Body of pancreas (tissue), 4 donors: ENCODE measurements around the gene GJA5. TPM values are rescaled to one million over a fixed set of nuclear protein-coding genes. Genes with fewer than 3 reads are reported as not detected.
A peak's percentile ranks its signal among the peaks of the same experiment; 100 is the strongest.

Source experiments
- ATAC-seq: fragments of 150-250 bp; one replicate; pipeline ENCODE4 v1.9.1; 2016
- DNase-seq, 4 donors: peaks; one replicate each; pipeline ENCODE4 v3.0.0-alpha.2; 2019
- H3K27ac ChIP-seq, 4 donors: fragments of 200-600 bp; sonication (generic); 1 replicate in 3 of 4; 2 replicates in 1 of 4; pipeline versions ENCODE4 v1.5.1 to v1.6.1; 2016 to 2019; ENCODE audit warnings: mild to moderate bottlenecking in 1 of 4, mixed read lengths in 1 of 4, moderate library complexity in 1 of 4
- H3K27me3 ChIP-seq, 2 donors: fragments of 200-600 bp; sonication (generic); one replicate each; pipeline ENCODE4 v1.6.0; 2016; ENCODE audit warnings: mild to moderate bottlenecking in 1 of 2
- H3K36me3 ChIP-seq, 2 donors: fragments of 200-600 bp; sonication (generic); replicated peaks in 1 of 2; 2 replicates each; pipeline ENCODE4 v1.5.1; 2016; ENCODE audit warnings: low read depth in 2 of 2; ENCODE audit not compliant: insufficient read depth in 1 of 2
- H3K4me1 ChIP-seq: fragments of 200-600 bp; sonication (generic); one replicate; pipeline ENCODE4 v1.6.0; 2016
- H3K4me3 ChIP-seq, 2 donors: fragments of 200-600 bp; sonication (generic); 1 replicate in 1 of 2; 2 replicates in 1 of 2; pipeline ENCODE4 v1.5.1; 2016 to 2019
- H3K9me3 ChIP-seq, 3 donors: fragments of 200-600 bp; sonication (generic); 1 replicate in 2 of 3; 2 replicates in 1 of 3; pipeline ENCODE4 v1.5.1; 2016
- CTCF ChIP-seq, 7 experiments: fragments of 450-650 bp in 4 of 7; fragments of 200-600 bp in 3 of 7; sonication (generic) in 3 of 7; IDR thresholded peaks; one replicate each; pipeline ENCODE4 v1.5.1; 2016 to 2019; ENCODE audit warnings: antibody characterized with exemption in 7 of 7
- POLR2A ChIP-seq, 3 donors: fragments of 450-650 bp; IDR thresholded peaks; one replicate each; pipeline ENCODE4 v1.6.1; 2016; ENCODE audit warnings: antibody characterized with exemption in 3 of 3, mild to moderate bottlenecking in 2 of 3
- WGBS, 2 donors: methylation state at CpG; one replicate each; pipeline ENCODE4 v1.1.5; 2017; 5-methylcytosine and 5-hydroxymethylcytosine counted together
- intact Hi-C: fragments of 100-400 bp; cut with DNase I; formaldehyde crosslinking; loops from one replicate; pipeline ENCODE4 v1.15.1; 2023
- total RNA-seq, 2 donors: library from RNA; depleted of rRNA; stranded (reverse); fragments of >200 nt; gene quantifications; one replicate each; pipeline ENCODE4 v1.1.0, GENCODE V29; 2016

GJA5 gene
- total RNA-seq, 2 donors from 2014 or later = 0.99 to 8.8 TPM

- TF ChIP-seq POLR2A (IDR thresholded peaks at IDR 0.05) = no peak
- no peak for TF ChIP-seq CTCF (IDR thresholded peaks at IDR 0.05)
- no peak overlapping the region for H3K27ac ChIP-seq
- no peaks in the 10 kb centered on the region for H3K9me3 ChIP-seq
- 54 to 71% methylated on average over 1 of the region's 1 CpG for WGBS, 2 donors
- intact Hi-C loops = loop anchor here (10.0 kb wide), 1 partner anchor 173 kb away; no protein-coding TSS in a partner anchor
- DNase-seq (no peak), ATAC-seq (no peak)
- H3K4me3 ChIP-seq = no peak overlapping the region
- peaks cover 13% of the 10 kb centered on the region for H3K4me1 ChIP-seq
- H3K36me3 ChIP-seq = no peaks in the 10 kb centered on the region
- H3K27me3 ChIP-seq = no peaks in the 10 kb centered on the region
Observed at GRCh38 chr1:147721716-147722115, 38.7 kb downstream of the GJA5 start.

- no peak for TF ChIP-seq CTCF (IDR thresholded peaks at IDR 0.05)
- no peak for TF ChIP-seq POLR2A (IDR thresholded peaks at IDR 0.05)
- ATAC-seq = no peak
- H3K4me3 ChIP-seq = no peak overlapping the region
- no peaks in the 10 kb centered on the region for H3K27me3 ChIP-seq
- no peak overlapping the region for H3K27ac ChIP-seq
- no peaks in the 10 kb centered on the region for H3K9me3 ChIP-seq
- H3K4me1 ChIP-seq = peaks cover 13% of the 10 kb centered on the region
- H3K36me3 ChIP-seq = no peaks in the 10 kb centered on the region
- WGBS, 2 donors = 89 to 90% methylated on average over 4 of the region's 4 CpGs
- intact Hi-C loops = loop anchor here (10.0 kb wide), 1 partner anchor 174 kb away; no protein-coding TSS in a partner anchor
- no peak for DNase-seq
Observed at GRCh38 chr1:147720557-147720956, 39.8 kb downstream of the GJA5 start.

- H3K4me3 ChIP-seq = no peak overlapping the region
- H3K27me3 ChIP-seq = no peaks in the 10 kb centered on the region
- no peaks in the 10 kb centered on the region for H3K36me3 ChIP-seq
- TF ChIP-seq CTCF (IDR thresholded peaks at IDR 0.05) (no peak), POLR2A (IDR thresholded peaks at IDR 0.05) (no peak)
- no peaks in the 10 kb centered on the region for H3K9me3 ChIP-seq
- peaks cover 13% of the 10 kb centered on the region for H3K4me1 ChIP-seq
- no peak overlapping the region for H3K27ac ChIP-seq
- 39 to 43% methylated on average over 7 of the region's 7 CpGs for WGBS, 2 donors
- DNase-seq (peak in 3 of 4 donors; percentile 33 to 36 (median 35)), ATAC-seq (peak; percentile 39)
- intact Hi-C loops = loop anchor here (10.0 kb wide), 1 partner anchor 175 kb away; no protein-coding TSS in a partner anchor
Observed at GRCh38 chr1:147719711-147720225, 40.6 kb downstream of the GJA5 start.

- ATAC-seq (peak; percentile 25), DNase-seq (peak in 2 of 4 donors; percentile 28 to 37)
- H3K4me3 ChIP-seq = no peak overlapping the region
- H3K9me3 ChIP-seq = no peaks in the 10 kb centered on the region
- H3K27me3 ChIP-seq = no peaks in the 10 kb centered on the region
- 78 to 83% methylated on average over 7 of the region's 7 CpGs for WGBS, 2 donors
- intact Hi-C loops = no loop called here
- no peak for TF ChIP-seq CTCF (IDR thresholded peaks at IDR 0.05)
- no peaks in the 10 kb centered on the region for H3K36me3 ChIP-seq
- no peak overlapping the region for H3K27ac ChIP-seq
- H3K4me1 ChIP-seq = peaks cover 13% of the 10 kb centered on the region
Observed at GRCh38 chr1:147719029-147719698, 41.2 kb downstream of the GJA5 start.

- peaks cover 13% of the 10 kb centered on the region for H3K4me1 ChIP-seq
- TF ChIP-seq CTCF (IDR thresholded peaks at IDR 0.05) = no peak
- no peak for TF ChIP-seq POLR2A (IDR thresholded peaks at IDR 0.05)
- peak overlapping the region in 1 of 4 donors; percentile 12 for H3K27ac ChIP-seq
- H3K4me3 ChIP-seq = no peak overlapping the region
- ATAC-seq (no peak), DNase-seq (no peak)
- H3K36me3 ChIP-seq = no peaks in the 10 kb centered on the region
- no peaks in the 10 kb centered on the region for H3K27me3 ChIP-seq
- no peaks in the 10 kb centered on the region for H3K9me3 ChIP-seq
- intact Hi-C loops = no loop called here
- 78 to 80% methylated on average over 3 to 4 of the region's 4 CpGs for WGBS, 2 donors
Observed at GRCh38 chr1:147717706-147718097, 42.7 kb downstream of the GJA5 start.
